GM20000 (cell line): ENCODE data around the gene PLCB4.

Experiments used
- DNase-seq: peaks from one replicate; pipeline ENCODE4 v3.0.0; 2012; ENCODE audit warnings: low spot score
- TF ChIP-seq, protein P1 (sequence below): IDR thresholded peaks from 2 replicates; pipeline ENCODE4 v1.5.1; 2012; ENCODE audit warnings: mild to moderate bottlenecking, control low read depth; ENCODE audit errors: extremely low read depth, missing control alignments

The PLCB4 gene

DNA sequence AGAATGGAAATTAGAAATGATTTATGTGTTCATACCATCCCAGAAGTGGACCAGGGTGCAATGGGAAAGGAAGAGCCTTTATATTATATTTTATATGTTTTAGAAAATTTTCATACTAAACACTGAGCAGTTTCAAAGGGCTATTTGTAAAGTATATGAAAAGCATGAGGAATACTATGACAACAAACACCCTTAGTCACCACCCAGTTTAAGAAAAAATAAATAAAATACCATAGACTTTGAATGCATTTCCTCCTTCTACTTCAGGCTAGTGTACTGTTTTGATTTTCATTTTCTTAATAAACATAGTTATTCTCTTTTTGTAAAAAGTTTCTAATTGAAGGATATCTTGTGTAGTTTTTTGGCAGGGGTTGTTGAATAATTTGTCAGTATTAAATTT, 191.1 kb downstream of the PLCB4 start:
- TF ChIP-seq, protein P1, sequence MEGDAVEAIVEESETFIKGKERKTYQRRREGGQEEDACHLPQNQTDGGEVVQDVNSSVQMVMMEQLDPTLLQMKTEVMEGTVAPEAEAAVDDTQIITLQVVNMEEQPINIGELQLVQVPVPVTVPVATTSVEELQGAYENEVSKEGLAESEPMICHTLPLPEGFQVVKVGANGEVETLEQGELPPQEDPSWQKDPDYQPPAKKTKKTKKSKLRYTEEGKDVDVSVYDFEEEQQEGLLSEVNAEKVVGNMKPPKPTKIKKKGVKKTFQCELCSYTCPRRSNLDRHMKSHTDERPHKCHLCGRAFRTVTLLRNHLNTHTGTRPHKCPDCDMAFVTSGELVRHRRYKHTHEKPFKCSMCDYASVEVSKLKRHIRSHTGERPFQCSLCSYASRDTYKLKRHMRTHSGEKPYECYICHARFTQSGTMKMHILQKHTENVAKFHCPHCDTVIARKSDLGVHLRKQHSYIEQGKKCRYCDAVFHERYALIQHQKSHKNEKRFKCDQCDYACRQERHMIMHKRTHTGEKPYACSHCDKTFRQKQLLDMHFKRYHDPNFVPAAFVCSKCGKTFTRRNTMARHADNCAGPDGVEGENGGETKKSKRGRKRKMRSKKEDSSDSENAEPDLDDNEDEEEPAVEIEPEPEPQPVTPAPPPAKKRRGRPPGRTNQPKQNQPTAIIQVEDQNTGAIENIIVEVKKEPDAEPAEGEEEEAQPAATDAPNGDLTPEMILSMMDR: no peak
- no peak for DNase-seq

DNA sequence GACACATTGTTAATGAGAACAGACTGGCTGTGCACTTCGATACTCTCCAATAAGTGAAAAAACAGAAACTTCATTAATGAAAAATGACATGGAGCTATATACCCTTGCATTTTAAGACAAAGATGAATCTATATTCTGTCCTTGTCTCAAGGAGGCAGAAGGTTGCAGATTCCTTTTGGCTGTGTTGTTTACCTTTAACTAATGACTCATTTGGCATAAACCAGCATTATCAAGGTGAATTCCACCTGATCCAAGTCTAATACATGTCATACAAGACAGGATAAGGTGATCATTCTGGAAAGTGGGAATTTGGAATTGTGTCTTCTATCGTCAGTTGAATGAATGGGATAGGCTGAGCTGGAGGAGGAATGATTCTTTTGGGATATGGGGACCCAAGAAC, 192.9 kb downstream of the PLCB4 start:
- TF ChIP-seq, protein P1: no peak

DNA sequence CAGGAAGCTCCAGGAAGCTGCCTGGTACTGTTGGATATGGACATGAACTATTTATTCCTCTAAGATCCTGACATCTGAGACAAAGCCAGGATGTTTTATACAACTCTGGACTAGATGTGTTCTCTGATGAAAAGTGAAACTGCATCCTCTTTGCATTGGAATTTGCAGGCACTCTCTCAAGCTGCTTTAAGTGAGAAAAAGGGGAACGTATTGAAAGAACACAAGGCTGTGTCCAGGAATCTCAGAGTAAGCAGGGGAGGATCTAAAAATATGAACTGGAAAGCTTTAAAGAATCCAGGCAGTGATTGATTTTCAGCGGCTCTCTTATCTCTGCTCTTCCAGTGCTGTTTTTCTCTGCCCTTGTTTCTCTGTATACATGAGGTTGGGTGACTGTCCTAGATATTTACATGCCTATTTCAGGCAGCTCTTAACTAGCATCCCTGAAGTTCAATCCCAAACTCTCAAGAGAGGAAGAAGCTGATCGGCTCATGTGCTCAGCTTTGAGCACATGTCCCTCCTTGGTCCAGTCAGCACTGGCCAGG, 193.8 kb downstream of the PLCB4 start:
- TF ChIP-seq, protein P1: no peak

More for the DNA sequence above, 192.9 kb downstream of the PLCB4 start:
- no peak for DNase-seq

DNA sequence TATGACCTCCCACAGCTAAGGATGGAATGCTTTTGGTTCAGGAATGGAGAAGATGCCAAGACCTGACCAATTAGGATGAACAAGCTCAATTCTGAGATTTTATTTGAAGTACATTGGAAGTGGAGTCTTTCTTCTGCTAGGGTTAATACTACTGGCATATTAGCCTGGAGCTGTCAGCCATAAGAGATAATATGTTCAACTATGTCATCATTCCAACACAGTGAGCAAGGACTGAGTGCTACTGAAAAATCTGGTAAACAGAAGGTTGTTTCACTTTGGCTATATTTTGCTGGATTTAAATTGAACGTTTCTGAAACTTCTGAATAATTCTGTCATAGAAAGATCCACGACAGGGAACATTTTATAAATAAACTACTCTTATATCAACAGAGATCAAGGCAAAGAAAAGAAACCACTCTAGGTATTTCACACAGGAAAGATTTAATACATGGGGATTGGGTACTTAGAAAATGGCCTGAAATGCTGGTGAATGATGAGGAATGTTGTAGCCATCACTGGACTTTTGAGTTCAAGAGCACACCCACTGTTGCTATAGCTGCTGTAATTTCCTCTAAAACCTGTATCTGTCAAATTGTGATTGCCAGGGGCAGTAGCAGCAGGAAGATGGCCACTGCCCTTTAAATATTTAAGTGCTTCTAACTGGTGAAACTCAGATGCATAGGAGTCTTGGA, 200.5 kb downstream of the PLCB4 start:
- TF ChIP-seq, protein P1: no peak
- DNase-seq: no peak

More for the DNA sequence above, 193.8 kb downstream of the PLCB4 start:
- no peak for DNase-seq

DNA sequence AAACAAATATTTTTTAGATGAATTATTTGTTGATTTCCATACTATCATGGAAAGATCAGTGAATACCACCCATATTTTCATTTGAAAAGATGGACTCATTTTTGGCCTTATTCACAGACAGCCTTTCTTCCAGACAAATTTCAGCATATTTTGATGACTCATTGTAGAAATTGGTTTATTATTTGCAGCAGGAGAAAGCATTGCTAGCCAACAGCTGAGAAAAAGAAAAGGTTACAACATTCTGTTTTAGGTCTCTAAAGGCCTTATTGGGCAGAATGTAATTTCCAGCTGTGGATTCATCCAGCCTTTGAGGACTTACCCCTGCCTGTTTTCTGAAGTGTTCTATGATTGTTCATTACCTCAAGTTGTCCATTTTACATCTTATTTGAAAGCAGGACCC, 201.9 kb downstream of the PLCB4 start:
- DNase-seq: no peak
- TF ChIP-seq, protein P1: no peak

DNA sequence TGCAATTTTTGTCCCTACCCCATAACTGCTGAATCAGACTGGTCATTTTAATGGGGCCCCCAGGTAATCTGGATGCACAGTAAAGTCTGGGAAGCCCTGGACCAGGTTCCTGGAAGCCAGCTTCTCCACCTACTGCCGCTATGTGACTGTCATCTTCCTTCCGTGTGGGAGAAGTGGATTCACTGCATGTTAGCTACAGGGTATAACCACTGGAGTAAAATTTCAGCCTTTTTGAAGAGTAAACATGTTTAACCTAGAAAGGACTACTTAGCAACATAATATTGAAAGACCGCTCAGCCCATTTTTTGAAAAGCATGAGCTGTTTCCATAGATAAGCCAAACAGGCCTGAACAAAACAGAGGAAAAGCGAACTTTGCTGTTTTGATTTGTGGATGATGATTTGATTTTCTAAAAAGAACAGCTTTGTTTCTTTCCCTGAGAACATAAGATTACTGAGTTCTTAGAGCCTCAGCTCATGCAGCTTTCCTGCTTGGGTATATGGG, 208.1 kb downstream of the PLCB4 start:
- DNase-seq: no peak
- TF ChIP-seq, protein P1: no peak

DNA sequence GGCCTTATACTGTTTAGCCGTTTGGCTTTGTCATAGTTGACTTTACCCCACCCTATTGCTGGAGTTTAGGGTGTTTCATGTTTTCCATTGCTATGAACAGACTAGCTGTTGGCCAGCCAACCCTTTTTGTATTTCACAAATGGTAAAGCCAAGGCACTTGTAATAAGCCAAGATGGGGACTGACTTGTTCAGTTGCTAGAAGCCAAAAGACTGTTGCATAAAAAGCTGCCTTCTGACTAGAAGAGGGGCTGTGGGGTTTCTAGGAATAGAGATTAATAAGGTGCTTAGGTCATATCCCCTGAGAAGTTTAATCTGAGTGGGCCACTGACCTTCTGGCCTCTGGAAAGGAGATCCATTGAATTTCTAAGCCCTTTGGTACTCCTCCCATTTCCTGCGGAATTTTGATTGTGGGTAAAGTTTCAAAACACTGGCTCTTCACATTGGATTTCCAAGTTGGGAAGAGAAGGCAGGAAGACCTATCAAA, 211.1 kb downstream of the PLCB4 start:
- no peak for DNase-seq
- TF ChIP-seq, protein P1: no peak
